GM13977 (cell line): Measurements from ENCODE around the gene LPP.

Experiments
- DNase-seq: peaks from one replicate; pipeline ENCODE4 v3.0.0; 2012; ENCODE audit warnings: low spot score
- CTCF ChIP-seq: IDR thresholded peaks from 2 replicates; pipeline ENCODE4 v1.5.1; 2012; ENCODE audit warnings: mild to moderate bottlenecking, control low read depth; ENCODE audit not compliant: insufficient read depth; ENCODE audit errors: extremely low read depth, missing control alignments
- in situ Hi-C: fragments of 300-500 bp; cut with MboI; formaldehyde crosslinking; loops from one replicate; pipeline ENCODE4 v1.12.0; 2022; ENCODE audit warnings: low sequenced_read_pairs, low pct_unique_long_range_greater_than_20kb, mixed read lengths, inconsistent platforms; ENCODE audit not compliant: unreplicated experiment

LPP gene

DNA sequence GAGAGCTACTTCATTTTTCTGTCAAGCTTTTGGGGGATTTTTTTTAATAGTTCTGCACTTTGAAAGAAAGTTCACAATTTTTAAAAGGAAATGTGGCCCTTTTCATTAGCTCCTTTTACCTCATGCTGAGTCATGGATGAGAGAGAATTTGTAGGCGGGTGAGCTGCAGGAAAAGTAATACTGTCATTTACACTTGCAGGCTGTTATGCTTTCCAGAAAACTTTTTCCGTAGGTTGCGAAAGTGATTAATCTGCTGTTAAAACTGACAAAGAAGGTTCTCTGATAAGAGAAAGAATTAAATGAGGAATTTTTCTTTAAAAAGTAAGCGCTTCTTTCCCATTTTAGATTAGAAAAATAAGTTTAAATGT lies 430.2 kb downstream of the LPP start:
- no peak for TF ChIP-seq CTCF
- in situ Hi-C loops, result no loop called here
- no peak for DNase-seq

GRCh38 chr3:188584958-188585689 lies 431.2 kb downstream of the LPP start:
- TF ChIP-seq CTCF, result no peak
- in situ Hi-C loops, result no loop called here
- no peak for DNase-seq

GRCh38 chr3:188589071-188589470 lies 435.1 kb downstream of the LPP start:
- DNase-seq, result no peak
- TF ChIP-seq CTCF, result no peak

DNA sequence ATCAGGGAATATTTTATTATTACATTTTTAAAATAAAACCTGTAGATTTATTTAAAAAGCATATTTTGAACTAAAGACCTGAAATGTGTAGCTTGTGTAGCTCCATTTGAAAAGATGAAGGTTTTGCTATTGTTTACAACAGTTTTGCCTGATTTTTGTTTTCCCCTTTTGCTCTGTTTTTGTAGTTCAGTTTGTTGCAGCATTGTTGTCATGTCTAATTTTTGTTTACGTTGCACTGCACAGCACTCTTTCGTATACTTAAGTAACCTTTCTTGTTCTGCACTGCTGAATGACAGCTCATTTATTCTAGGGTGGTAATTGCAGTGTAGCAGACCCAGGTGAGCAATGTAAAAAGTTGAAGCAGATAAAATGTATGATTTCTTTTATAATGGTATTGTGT lies 435.8 kb downstream of the LPP start:
- no peak for DNase-seq
- no peak for TF ChIP-seq CTCF
- in situ Hi-C loops, result no loop called here

More at GRCh38 chr3:188589071-188589470, 435.1 kb downstream of the LPP start:
- in situ Hi-C loops, result no loop called here

- TF ChIP-seq CTCF, result no peak
- DNase-seq, result no peak
- in situ Hi-C loops, result no loop called here
Measured at GRCh38 chr3:188590557-188590956, 436.6 kb downstream of the LPP start.

GRCh38 chr3:188594139-188594538 lies 440.2 kb downstream of the LPP start:
- in situ Hi-C loops, result no loop called here
- TF ChIP-seq CTCF, result no peak
- no peak for DNase-seq

- in situ Hi-C loops, result no loop called here
- no peak for DNase-seq
- no peak for TF ChIP-seq CTCF
Measured at GRCh38 chr3:188595890-188596376, 442.0 kb downstream of the LPP start.
